Activated CD8-positive, alpha-beta T cell treated with anti-CD3 and anti-CD28 coated beads for 36 hours (primary cell): ENCODE data around the gene CLCNKA. TPM values are rescaled to one million over a fixed set of nuclear protein-coding genes. Genes with fewer than 3 reads are reported as not detected.
"Not testable (repeated sequence)": the region's sequence is repeated elsewhere in the genome, so short reads cannot be mapped to it uniquely, and the experiment has no call there.

ENCODE experiments used
- ATAC-seq: fragments of 200-7000 bp; cut with Tn5 transposase; one replicate; pipeline ENCODE4 v1.10.0; 2021; ENCODE audit warnings: mild to moderate bottlenecking, moderate library complexity
- CTCF ChIA-PET: fragments of 350-600 bp; sonication (Branson Sonifier 250); formaldehyde crosslinking; loops from one replicate; lab custom pipeline; 2021; ENCODE audit warnings: antibody characterized with exemption; lab: Charles Lee
- POLR2A ChIA-PET: fragments of 350-600 bp; sonication (Branson Sonifier 250); formaldehyde crosslinking; loops from one replicate; lab custom pipeline; 2021; ENCODE audit warnings: antibody characterized with exemption; lab: Charles Lee
- DNase-seq: peaks from one replicate; pipeline ENCODE4 v3.0.0-alpha.2; 2020
- H3K27ac Mint-ChIP-seq: one replicate; pipeline ENCODE4 v1.8.0; 2021; ENCODE audit warnings: mild to moderate bottlenecking, mixed read lengths
- H3K27me3 Mint-ChIP-seq: one replicate; pipeline ENCODE4 v1.8.0; 2021; ENCODE audit warnings: mixed read lengths
- H3K36me3 Mint-ChIP-seq: one replicate; pipeline ENCODE4 v1.8.0; 2021; ENCODE audit warnings: low read depth, mixed read lengths
- H3K4me1 Mint-ChIP-seq: one replicate; pipeline ENCODE4 v1.8.0; 2021; ENCODE audit warnings: low read depth, mixed read lengths
- H3K4me3 Mint-ChIP-seq: one replicate; pipeline ENCODE4 v1.8.0; 2021; ENCODE audit warnings: mild to moderate bottlenecking, moderate library complexity, mixed read lengths
- H3K9me3 Mint-ChIP-seq: one replicate; pipeline ENCODE4 v1.8.0; 2021; ENCODE audit warnings: mixed read lengths
- CTCF ChIP-seq: fragments of 200-600 bp; IDR thresholded peaks from one replicate; pipeline ENCODE4 v1.8.0; 2022; ENCODE audit warnings: antibody characterized with exemption, mild to moderate bottlenecking
- intact Hi-C: fragments of 100-400 bp; cut with micrococcal nuclease; formaldehyde crosslinking; loops from one replicate; pipeline ENCODE4 v1.10.0; 2022
- total RNA-seq, 2 experiments: library from RNA; stranded (reverse); gene quantifications; one replicate each; pipeline ENCODE4 v1.2.3, GENCODE V29; 2021

The CLCNKA gene
- total RNA-seq, 2 experiments from 2014 or later, result not detected

GRCh38 chr1:16023050-16023653 lies 1.3 kb downstream of the CLCNKA start:
- Mint-ChIP-seq H3K9me3 (no peaks in the 10 kb centered on the region), H3K36me3 (no peaks in the 10 kb centered on the region), H3K4me1 (peaks cover 3% of the 10 kb centered on the region), H3K27ac (no peak overlapping the region), H3K27me3 (peaks cover 5% of the 10 kb centered on the region), H3K4me3 (no peak overlapping the region)
- intact Hi-C loops, result no loop called here
- DNase-seq, result no peak
- ChIA-PET POLR2A (no interaction called here), CTCF (no interaction called here)
- TF ChIP-seq CTCF, result no peak
- ATAC-seq, result no peak

- CTCF ChIA-PET, H3K9me3 Mint-ChIP-seq, POLR2A ChIA-PET, intact Hi-C loops, H3K27ac Mint-ChIP-seq, H3K4me3 Mint-ChIP-seq, DNase-seq, H3K4me1 Mint-ChIP-seq, H3K36me3 Mint-ChIP-seq, ATAC-seq: not testable (repeated sequence)
- peaks cover 15% of the 10 kb centered on the region for H3K27me3 Mint-ChIP-seq
Measured at GRCh38 chr1:16026302-16026701, 4.5 kb downstream of the CLCNKA start.

GRCh38 chr1:16026723-16027484 lies 5.1 kb downstream of the CLCNKA start:
- Mint-ChIP-seq H3K4me1 (peaks cover 3% of the 10 kb centered on the region), H3K4me3 (no peak overlapping the region), H3K27me3 (peaks cover 15% of the 10 kb centered on the region), H3K27ac (no peak overlapping the region), H3K36me3 (no peaks in the 10 kb centered on the region), H3K9me3 (no peaks in the 10 kb centered on the region)
- DNase-seq, result peak; percentile 48
- TF ChIP-seq CTCF, result no peak
- intact Hi-C loops, result no loop called here
- peak; percentile 60 for ATAC-seq
- POLR2A ChIA-PET, result no interaction called here
- CTCF ChIA-PET, result no interaction called here

- DNase-seq (no peak), ATAC-seq (no peak)
- Mint-ChIP-seq H3K27ac (no peak overlapping the region), H3K36me3 (no peaks in the 10 kb centered on the region), H3K9me3 (no peaks in the 10 kb centered on the region), H3K4me3 (no peak overlapping the region), H3K4me1 (peaks cover 3% of the 10 kb centered on the region), H3K27me3 (peaks cover 18% of the 10 kb centered on the region)
- POLR2A ChIA-PET, result no interaction called here
- CTCF ChIA-PET, result no interaction called here
- TF ChIP-seq CTCF, result no peak
- intact Hi-C loops, result no loop called here
Measured at GRCh38 chr1:16028237-16029002, 6.6 kb downstream of the CLCNKA start.

- H3K36me3 Mint-ChIP-seq, intact Hi-C loops, H3K4me3 Mint-ChIP-seq, H3K9me3 Mint-ChIP-seq, CTCF ChIA-PET, DNase-seq, H3K27ac Mint-ChIP-seq, POLR2A ChIA-PET, ATAC-seq, H3K4me1 Mint-ChIP-seq: not testable (repeated sequence)
- peaks cover 18% of the 10 kb centered on the region for H3K27me3 Mint-ChIP-seq
Measured at GRCh38 chr1:16029003-16029268, 7.1 kb downstream of the CLCNKA start.

GRCh38 chr1:16029288-16029687 lies 7.5 kb downstream of the CLCNKA start:
- ChIA-PET CTCF (no interaction called here), POLR2A (no interaction called here)
- Mint-ChIP-seq H3K4me1 (peaks cover 3% of the 10 kb centered on the region), H3K36me3 (no peaks in the 10 kb centered on the region), H3K27me3 (peaks cover 18% of the 10 kb centered on the region), H3K27ac (no peak overlapping the region), H3K9me3 (no peaks in the 10 kb centered on the region), H3K4me3 (no peak overlapping the region)
- DNase-seq (no peak), ATAC-seq (no peak)
- intact Hi-C loops, result no loop called here
- no peak for TF ChIP-seq CTCF
